ENCODE data around the gene NPDC1. TPM values are rescaled to one million over a fixed set of nuclear protein-coding genes. Genes with fewer than 3 reads are reported as not detected.

Gene NPDC1
- total RNA-seq, 1 donor = 23.8 TPM

DNA sequence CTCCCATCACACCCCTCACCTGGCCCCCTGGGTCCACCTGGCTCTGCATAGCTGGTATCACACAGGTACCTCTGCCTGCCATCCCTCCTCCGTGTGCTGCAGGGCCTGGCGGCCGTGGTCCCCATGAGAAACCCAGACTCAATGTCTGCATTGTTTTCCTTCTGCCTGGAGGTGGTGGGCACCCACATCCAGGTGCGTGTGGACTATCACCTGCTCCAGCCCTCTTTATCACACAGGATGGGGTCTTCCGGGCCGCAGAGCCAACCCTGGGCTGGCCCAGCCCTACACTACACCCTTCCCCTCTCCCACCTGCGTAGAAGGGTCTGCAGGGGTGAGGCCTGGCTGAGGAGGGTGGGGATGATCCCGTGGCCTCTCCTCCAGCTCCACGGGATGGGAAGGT is 7.1 kb downstream of the NPDC1 start:
- no peak for DNase-seq (ENCODE audit: low read depth)
- TF ChIP-seq CTCF (IDR thresholded peaks at IDR 0.05; ENCODE audit: insufficient read depth, low read length) = no peak
- H3K4me3 ChIP-seq (ENCODE audit: low read depth, low read length) = no peak overlapping the region

DNA sequence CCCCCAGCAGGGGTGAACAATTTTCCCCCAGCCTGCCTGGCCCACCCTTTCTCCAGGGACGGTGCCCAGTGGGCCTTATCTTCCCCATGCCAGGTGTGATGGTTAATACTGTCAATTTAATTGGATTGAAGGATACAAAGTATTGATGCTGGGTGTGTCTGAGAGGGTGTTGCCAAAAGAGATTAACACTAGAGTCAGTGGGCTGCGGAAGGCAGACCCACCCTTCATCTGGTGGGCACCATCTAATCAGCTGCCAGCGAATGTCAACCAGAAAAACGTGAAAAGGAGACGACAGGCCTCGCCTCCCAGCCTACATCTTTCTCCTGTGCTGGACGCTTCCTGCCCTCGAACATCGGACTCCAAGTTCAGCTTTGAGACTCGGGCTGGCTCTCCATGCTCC is 8.5 kb downstream of the NPDC1 start:
- no peak for TF ChIP-seq CTCF (IDR thresholded peaks at IDR 0.05; ENCODE audit: insufficient read depth, low read length)
- no peak for DNase-seq (ENCODE audit: low read depth)
- no peak overlapping the region for H3K4me3 ChIP-seq (ENCODE audit: low read depth, low read length)

GRCh38 chr9:137037035-137037434 is 8.9 kb downstream of the NPDC1 start:
- no peak for TF ChIP-seq CTCF (IDR thresholded peaks at IDR 0.05; ENCODE audit: insufficient read depth, low read length)
- H3K4me3 ChIP-seq (ENCODE audit: low read depth, low read length) = no peak overlapping the region
- no peak for DNase-seq (ENCODE audit: low read depth)

DNA sequence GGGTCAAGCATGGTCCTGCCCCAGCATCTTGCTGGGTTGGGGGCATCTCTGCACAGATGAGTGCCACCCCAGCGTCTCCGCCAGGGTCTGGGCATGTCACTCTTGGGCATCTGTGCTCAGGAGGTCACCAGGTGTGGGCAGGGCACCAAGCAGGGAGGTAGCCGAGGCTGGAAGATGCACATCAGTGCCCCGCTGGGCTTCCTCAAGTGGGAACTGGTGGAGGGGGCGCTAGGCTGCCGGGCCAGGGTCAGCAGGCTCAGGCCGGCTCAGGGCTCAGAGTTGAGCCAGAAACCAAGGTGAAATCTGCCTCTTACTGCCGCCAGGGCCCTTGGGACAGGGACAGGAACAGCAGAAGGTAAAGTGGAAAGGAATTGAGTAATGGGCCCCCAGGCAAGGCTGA is 10.0 kb downstream of the NPDC1 start:
- no peak for TF ChIP-seq CTCF (IDR thresholded peaks at IDR 0.05; ENCODE audit: insufficient read depth, low read length)
- DNase-seq (ENCODE audit: low read depth) = no peak
- H3K4me3 ChIP-seq (ENCODE audit: low read depth, low read length) = no peak overlapping the region

GRCh38 chr9:137035507-137035834 is 10.5 kb downstream of the NPDC1 start:
- TF ChIP-seq CTCF (IDR thresholded peaks at IDR 0.05; ENCODE audit: insufficient read depth, low read length) = no peak
- no peak for DNase-seq (ENCODE audit: low read depth)
- H3K4me3 ChIP-seq (ENCODE audit: low read depth, low read length) = no peak overlapping the region

DNA sequence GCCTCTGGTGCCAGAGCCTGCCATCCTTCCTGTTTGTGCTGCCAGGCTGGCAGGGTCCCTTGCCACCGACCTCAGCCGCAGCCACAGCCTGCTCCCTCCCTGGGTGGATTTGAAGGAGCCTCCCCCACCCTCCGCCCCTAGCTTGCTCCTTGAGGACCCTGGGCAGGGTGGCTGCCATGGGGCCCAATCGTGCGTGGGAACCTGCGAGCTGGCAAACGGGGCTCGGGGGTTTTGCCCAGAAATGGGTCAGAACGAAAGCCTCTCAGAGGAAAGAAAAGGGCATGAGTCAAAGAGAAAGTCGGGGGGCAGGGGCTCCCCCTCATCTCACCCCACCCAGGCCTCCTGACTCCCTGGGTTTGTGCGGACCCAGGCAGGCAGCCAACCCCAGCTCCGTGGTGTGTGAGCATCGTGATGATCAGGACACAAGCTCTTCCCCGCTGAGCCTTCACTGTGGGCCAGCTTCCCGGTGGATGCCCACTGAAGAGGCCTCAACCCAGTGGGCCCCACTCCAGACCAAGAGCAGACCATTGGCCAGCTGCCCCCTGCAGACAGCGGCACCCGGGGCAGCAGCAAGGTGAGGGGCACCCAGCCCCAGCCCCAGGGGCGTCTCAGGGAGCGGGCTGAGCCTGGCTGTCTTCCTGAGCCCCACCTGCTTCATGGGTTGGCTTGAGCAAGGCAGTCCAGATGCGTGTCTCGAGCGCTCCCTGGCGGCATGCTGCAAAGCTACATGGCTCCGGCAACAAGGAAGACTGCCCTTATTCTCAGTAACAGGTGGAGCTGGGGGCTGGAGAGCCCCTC is 11.1 kb downstream of the NPDC1 start:
- no peak overlapping the region for H3K4me3 ChIP-seq (ENCODE audit: low read depth, low read length)
- DNase-seq (ENCODE audit: low read depth) = peak; percentile 85
- TF ChIP-seq CTCF (IDR thresholded peaks at IDR 0.05; ENCODE audit: insufficient read depth, low read length) = peak; percentile 93

Measured in fibroblast of the aortic adventitia (primary cell).